ENCODE measurements around the gene PDGFC.

GRCh38 chr4:156972379-156973015 is 898 bp upstream of the PDGFC start:
- TF ChIP-seq POLR2AphosphoS5 (IDR thresholded peaks at IDR 0.05) = no peak
- TF ChIP-seq EP300 (IDR thresholded peaks at IDR 0.05) = no peak

Data from stomach (tissue), 4 donors.